Coronary artery (tissue), 2 donors: Measurements from ENCODE around the gene CEP128.

Experiments
- DNase-seq: peaks from one replicate; pipeline ENCODE4 v3.0.0-alpha.2; 2017; ENCODE audit warnings: low spot score
- H3K27ac ChIP-seq, 2 donors: fragments of 200-600 bp; sonication (generic); one replicate each; pipeline ENCODE4 v1.5.1; 2016 to 2019
- H3K4me3 ChIP-seq: fragments of 200-600 bp; sonication (generic); 2 replicates; pipeline ENCODE4 v1.5.1; 2016; ENCODE audit warnings: mild to moderate bottlenecking, moderate library complexity
- CTCF ChIP-seq: fragments of 200-600 bp; sonication (generic); IDR thresholded peaks from one replicate; pipeline ENCODE4 v1.5.1; 2019; ENCODE audit warnings: antibody characterized with exemption

The CEP128 gene

GRCh38 chr14:80602946-80603345, 338.6 kb downstream of the CEP128 start:
- Histone ChIP-seq H3K27ac (no peak overlapping the region), H3K4me3 (no peak overlapping the region)
- no peak for DNase-seq
- no peak for TF ChIP-seq CTCF

- no peak for DNase-seq
- TF ChIP-seq CTCF: peak; percentile 29
- Histone ChIP-seq H3K4me3 (no peak overlapping the region), H3K27ac (no peak overlapping the region)
Observed at GRCh38 chr14:80587096-80587724, 354.3 kb downstream of the CEP128 start.

- DNase-seq: no peak
- no peak overlapping the region for H3K27ac ChIP-seq
- no peak for TF ChIP-seq CTCF
- H3K4me3 ChIP-seq: no peak overlapping the region
Observed at GRCh38 chr14:80586131-80586530, 355.4 kb downstream of the CEP128 start.

- no peak for TF ChIP-seq CTCF
- Histone ChIP-seq H3K27ac (no peak overlapping the region), H3K4me3 (no peak overlapping the region)
- no peak for DNase-seq
Observed at GRCh38 chr14:80585506-80585835, 356.1 kb downstream of the CEP128 start.

- DNase-seq: no peak
- Histone ChIP-seq H3K27ac (no peak overlapping the region), H3K4me3 (no peak overlapping the region)
- TF ChIP-seq CTCF: no peak
Observed at GRCh38 chr14:80584744-80585505, 356.6 kb downstream of the CEP128 start.

- no peak for DNase-seq
- Histone ChIP-seq H3K27ac (no peak overlapping the region), H3K4me3 (no peak overlapping the region)
- no peak for TF ChIP-seq CTCF
Observed at GRCh38 chr14:80577599-80577998, 363.9 kb downstream of the CEP128 start.

- no peak for DNase-seq
- H3K27ac ChIP-seq: no peak overlapping the region
- no peak overlapping the region for H3K4me3 ChIP-seq
- TF ChIP-seq CTCF: no peak
Observed at GRCh38 chr14:80576401-80576800, 365.1 kb downstream of the CEP128 start.
